Glutamatergic neuron (in vitro differentiated cells): ENCODE measurements around the gene LTBP2. TPM values are rescaled to one million over a fixed set of nuclear protein-coding genes. Genes with fewer than 3 reads are reported as not detected.

Source experiments
- DNase-seq: peaks from one replicate; pipeline ENCODE4 v3.0.0; 2022
- H3K27ac Mint-ChIP-seq: one replicate; pipeline ENCODE4 v1.8.0; 2020; ENCODE audit warnings: mild to moderate bottlenecking, mixed read lengths, inconsistent platforms; ENCODE audit not compliant: unreplicated experiment
- H3K27me3 Mint-ChIP-seq: one replicate; pipeline ENCODE4 v1.8.0; 2020; ENCODE audit warnings: mild to moderate bottlenecking, moderate library complexity, mixed read lengths, inconsistent platforms; ENCODE audit not compliant: unreplicated experiment
- H3K36me3 Mint-ChIP-seq: one replicate; pipeline ENCODE4 v1.8.0; 2020; ENCODE audit warnings: mild to moderate bottlenecking, mixed read lengths, inconsistent platforms; ENCODE audit not compliant: unreplicated experiment
- H3K4me1 Mint-ChIP-seq: one replicate; pipeline ENCODE4 v1.8.0; 2020; ENCODE audit warnings: mild to moderate bottlenecking, low read depth, mixed read lengths, inconsistent platforms; ENCODE audit not compliant: unreplicated experiment
- H3K4me3 Mint-ChIP-seq: one replicate; pipeline ENCODE4 v1.8.0; 2020; ENCODE audit warnings: mild to moderate bottlenecking, mixed read lengths, inconsistent platforms; ENCODE audit not compliant: unreplicated experiment
- H3K9me3 Mint-ChIP-seq: one replicate; pipeline ENCODE4 v1.8.0; 2020; ENCODE audit warnings: mild to moderate bottlenecking, moderate library complexity, mixed read lengths, inconsistent platforms; ENCODE audit not compliant: unreplicated experiment
- total RNA-seq: library from RNA; stranded (reverse); fragmentation: NEBNext Ultra II Directional; extraction: Animal tissue kit (Norgen Biotek cat#: 25700); gene quantifications from one replicate; pipeline ENCODE4 v1.2.1, GENCODE V29; 2021; ENCODE audit not compliant: unreplicated experiment
- TF ChIP-seq, protein P1 (sequence below): fragments of 200-600 bp; sonication (generic); IDR thresholded peaks from one replicate; pipeline ENCODE4 v1.5.0; 2021; ENCODE audit not compliant: partially characterized antibody, unreplicated experiment

The LTBP2 gene
- total RNA-seq, 1 donor from 2014 or later = 1.2 TPM

DNA sequence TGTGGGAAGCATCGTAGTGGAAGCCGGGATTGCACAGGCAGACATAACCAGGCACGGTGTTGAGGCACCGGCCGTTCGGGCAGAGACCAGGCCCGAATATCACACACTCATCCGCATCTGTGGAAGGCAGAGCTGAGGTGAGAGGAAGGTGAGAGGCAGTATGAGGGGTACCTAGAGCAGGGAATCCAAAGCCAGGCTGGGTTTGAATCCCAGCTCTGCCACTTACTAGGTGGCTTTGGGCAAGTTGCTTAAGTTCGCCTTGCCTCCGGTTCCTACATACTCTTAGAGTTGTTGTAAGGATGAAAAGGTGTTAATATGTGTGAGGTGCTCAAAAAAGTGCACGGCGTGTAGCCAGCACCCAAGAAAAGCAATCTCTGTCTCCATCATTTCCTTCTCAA lies 108.1 kb downstream of the LTBP2 start:
- no peaks in the 10 kb centered on the region for H3K36me3 Mint-ChIP-seq
- peaks cover 13% of the 10 kb centered on the region for H3K4me1 Mint-ChIP-seq
- no peak for DNase-seq
- H3K27ac Mint-ChIP-seq = no peak overlapping the region
- H3K4me3 Mint-ChIP-seq = no peak overlapping the region
- peaks cover 2% of the 10 kb centered on the region for H3K27me3 Mint-ChIP-seq
- peaks cover 5% of the 10 kb centered on the region for H3K9me3 Mint-ChIP-seq
- TF ChIP-seq, protein P1, sequence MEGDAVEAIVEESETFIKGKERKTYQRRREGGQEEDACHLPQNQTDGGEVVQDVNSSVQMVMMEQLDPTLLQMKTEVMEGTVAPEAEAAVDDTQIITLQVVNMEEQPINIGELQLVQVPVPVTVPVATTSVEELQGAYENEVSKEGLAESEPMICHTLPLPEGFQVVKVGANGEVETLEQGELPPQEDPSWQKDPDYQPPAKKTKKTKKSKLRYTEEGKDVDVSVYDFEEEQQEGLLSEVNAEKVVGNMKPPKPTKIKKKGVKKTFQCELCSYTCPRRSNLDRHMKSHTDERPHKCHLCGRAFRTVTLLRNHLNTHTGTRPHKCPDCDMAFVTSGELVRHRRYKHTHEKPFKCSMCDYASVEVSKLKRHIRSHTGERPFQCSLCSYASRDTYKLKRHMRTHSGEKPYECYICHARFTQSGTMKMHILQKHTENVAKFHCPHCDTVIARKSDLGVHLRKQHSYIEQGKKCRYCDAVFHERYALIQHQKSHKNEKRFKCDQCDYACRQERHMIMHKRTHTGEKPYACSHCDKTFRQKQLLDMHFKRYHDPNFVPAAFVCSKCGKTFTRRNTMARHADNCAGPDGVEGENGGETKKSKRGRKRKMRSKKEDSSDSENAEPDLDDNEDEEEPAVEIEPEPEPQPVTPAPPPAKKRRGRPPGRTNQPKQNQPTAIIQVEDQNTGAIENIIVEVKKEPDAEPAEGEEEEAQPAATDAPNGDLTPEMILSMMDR = no peak

DNA sequence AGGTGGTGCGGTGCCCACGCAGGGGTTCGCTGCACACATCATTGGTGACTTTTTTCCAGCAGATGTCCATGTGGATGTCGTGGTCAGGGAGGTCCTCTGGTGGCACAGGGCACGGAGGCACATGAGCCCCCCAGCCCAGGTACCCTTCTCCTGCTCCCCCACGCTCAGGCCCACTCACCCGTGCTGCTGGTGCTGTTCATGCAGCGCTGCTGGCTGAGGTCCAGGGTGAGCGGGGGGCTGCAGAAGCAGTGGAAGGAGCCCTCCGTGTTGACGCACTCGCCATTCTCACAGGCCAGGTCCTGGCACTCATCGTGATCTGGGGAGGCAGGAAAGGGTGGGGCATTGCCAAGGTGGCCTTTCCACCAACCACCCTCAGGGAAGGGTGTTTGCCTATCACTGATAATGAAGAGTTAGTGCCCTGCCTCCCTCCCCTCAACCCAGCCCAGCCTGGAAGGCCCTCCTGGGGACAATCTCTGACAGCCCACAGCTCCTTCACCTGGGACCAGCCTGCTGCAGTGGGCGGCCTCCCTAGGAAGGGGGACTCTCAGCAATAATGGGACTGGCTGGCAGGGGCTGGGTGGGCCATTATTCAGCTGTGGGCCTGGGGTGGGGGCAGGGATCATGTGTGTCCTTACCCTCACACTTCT lies 108.6 kb downstream of the LTBP2 start:
- peaks cover 5% of the 10 kb centered on the region for H3K9me3 Mint-ChIP-seq
- peaks cover 2% of the 10 kb centered on the region for H3K27me3 Mint-ChIP-seq
- peaks cover 13% of the 10 kb centered on the region for H3K4me1 Mint-ChIP-seq
- H3K27ac Mint-ChIP-seq = no peak overlapping the region
- H3K4me3 Mint-ChIP-seq = no peak overlapping the region
- TF ChIP-seq, protein P1 = no peak
- no peak for DNase-seq
- no peaks in the 10 kb centered on the region for H3K36me3 Mint-ChIP-seq

DNA sequence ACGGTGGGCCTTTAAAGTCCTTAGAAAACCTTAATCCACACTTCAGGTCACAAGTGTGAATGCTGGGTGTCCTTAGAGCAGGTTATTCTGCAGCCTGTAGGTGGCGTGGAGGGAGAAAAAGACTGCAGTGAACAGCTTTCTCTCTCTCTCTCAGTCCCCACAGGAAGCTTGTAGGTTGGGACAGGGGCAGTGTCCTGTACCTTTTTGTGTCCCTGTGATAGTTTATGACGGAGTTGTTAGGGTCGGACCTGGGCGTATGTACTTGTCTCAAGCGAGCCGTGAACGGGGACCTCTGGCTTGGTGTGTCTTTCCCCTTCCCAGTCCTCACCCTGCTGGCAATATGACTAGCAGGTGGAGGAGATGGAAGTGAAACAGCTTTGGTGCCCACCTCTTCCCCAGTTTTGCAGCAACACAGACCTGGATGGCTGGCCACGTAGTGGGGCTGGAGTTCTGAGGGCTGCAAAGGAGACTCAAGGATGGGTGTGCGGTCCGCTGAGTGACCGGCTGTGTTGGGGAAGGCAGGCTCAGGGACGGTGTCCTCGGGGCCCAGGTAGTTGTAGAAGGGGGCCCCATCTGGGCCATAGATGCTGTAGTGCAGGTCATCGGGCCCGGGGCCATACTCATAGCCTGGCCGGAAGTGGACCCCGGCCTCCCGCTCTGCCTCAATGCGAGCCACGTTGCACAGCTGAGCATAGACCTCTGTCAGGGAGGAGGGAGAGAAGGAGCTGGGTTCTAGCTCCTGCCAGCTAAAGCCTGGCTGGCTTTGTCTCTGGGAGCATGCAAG lies 109.6 kb downstream of the LTBP2 start:
- peak; percentile 62 for DNase-seq
- H3K36me3 Mint-ChIP-seq = no peaks in the 10 kb centered on the region
- H3K27ac Mint-ChIP-seq = no peak overlapping the region
- H3K4me3 Mint-ChIP-seq = no peak overlapping the region
- H3K27me3 Mint-ChIP-seq = peaks cover 4% of the 10 kb centered on the region
- H3K4me1 Mint-ChIP-seq = peaks cover 8% of the 10 kb centered on the region
- H3K9me3 Mint-ChIP-seq = peaks cover 2% of the 10 kb centered on the region
- TF ChIP-seq, protein P1 = peak; percentile 63

DNA sequence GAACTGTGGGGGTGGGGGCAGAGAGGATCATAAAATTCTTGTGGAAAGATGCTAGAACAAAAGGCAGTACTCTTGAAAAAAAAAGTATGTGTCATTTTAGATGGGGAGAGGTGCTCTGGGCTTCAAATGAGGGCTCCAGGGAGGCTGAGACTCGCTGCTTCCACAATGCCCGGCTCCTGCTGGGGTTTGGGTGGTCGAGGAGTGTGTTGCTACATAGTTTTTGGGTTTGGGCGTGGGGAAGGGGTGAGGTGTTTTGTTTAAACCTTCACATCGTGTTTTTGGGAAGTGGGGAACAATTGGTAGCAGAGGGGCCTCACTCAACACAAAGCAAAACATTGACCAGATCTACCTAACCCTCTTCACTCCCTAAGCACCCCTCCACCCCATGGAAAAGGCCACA lies 110.3 kb downstream of the LTBP2 start:
- TF ChIP-seq, protein P1 = no peak
- no peaks in the 10 kb centered on the region for H3K9me3 Mint-ChIP-seq
- H3K27ac Mint-ChIP-seq = peak overlapping the region; percentile 43
- peaks cover under 1% of the 10 kb centered on the region for H3K4me1 Mint-ChIP-seq
- DNase-seq = no peak
- peaks cover 2% of the 10 kb centered on the region for H3K27me3 Mint-ChIP-seq
- H3K36me3 Mint-ChIP-seq = no peaks in the 10 kb centered on the region
- H3K4me3 Mint-ChIP-seq = no peak overlapping the region

DNA sequence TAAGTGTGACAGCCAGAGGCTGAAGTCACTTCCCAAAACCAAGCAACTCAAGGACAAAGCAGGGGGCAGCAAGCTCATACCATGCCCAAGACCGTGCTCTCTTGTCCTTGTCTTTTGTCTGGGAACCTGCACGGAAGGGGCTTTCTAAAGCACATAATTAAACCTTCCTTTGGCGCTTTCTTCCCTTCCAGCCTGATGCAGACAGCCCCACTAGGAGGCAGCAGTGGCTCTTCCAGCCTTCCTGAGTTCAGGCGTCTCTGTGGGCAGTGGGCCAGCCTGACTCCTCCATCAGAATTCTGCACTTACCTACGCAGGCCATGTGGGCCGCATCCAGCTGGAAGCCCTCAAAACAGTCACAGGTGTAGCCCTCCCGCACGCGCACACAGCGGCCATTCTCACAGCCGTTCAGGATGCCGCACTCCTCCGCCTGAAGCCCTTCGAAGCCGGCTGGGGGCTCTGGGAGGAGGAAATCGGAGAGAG lies 110.9 kb downstream of the LTBP2 start:
- Mint-ChIP-seq H3K4me1 (no peaks in the 10 kb centered on the region), H3K27me3 (peaks cover 2% of the 10 kb centered on the region), H3K27ac (no peak overlapping the region), H3K9me3 (no peaks in the 10 kb centered on the region), H3K4me3 (no peak overlapping the region), H3K36me3 (no peaks in the 10 kb centered on the region)
- DNase-seq = peak; percentile 76
- TF ChIP-seq, protein P1 = peak; percentile 53
